Measurements from ENCODE around the gene ZBTB46.
"Not testable (repeated sequence)": the region's sequence is repeated elsewhere in the genome, so short reads cannot be mapped to it uniquely, and the experiment has no call there.

Gene ZBTB46

DNA sequence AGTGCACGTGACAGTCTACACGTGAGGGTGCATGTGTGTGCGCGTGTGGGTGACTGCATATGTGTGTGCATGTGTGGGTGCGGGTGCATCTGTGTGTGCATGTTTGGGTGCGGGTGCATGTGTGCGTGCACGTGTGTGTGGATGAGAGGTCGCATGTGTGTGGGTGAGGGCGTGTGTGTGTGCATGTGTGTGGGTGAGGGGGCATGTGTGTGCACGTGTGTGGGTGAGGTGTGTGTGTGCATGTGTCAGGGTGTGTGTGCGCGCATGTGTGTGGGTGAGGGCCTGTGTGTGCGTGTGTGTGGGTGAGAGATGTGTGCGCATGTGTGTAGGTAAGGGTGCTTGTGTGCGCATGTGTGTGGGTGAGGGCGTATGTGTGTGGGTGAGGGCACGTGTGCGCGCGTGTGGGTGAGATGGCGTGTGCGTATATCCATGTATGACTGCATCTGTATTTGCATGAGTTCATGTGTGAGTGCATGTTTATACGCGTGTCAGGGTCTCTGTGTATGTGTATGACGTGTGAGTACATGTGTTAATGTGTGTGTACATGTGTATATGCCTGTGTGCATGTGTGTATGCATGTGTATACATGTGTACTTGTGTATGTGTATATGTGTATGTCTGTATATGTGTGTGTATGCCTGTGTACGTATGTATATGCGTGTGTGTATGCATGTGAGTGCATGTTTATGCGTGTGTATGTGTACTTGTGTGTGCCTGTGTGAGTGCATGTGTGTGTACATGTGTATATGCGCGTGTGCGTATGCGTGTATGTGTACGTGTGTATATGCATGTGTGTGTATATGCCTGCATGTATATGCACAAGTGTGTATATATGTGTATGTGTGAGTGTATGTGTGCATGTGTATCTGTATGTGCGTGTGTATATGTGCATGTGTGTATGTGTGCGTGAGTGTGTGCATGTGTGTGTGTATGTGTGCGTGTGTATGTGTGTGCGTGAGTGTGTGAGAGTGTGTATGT lies 98.7 kb downstream of the ZBTB46 start:
- DNase-seq, result no peak

DNA sequence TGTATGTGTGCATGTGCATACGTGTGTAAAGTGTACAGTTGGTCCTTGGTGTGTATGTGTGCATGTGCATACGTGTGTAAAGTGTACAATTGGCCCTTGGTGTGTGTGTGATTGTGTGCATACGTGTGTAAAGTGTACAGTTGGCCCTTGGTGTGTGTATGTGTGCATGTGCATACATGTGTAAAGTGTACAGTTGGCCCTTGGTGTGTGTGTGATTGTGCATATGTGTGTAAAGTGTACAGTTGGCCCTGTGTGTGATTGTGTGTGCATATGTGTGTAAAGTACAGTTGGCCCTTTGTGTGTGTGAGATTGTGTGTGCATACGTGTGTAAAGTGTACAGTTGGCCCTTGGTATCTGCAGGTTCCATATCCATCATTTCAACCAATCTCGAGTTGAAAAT lies 99.7 kb downstream of the ZBTB46 start:
- DNase-seq, result no peak

DNA sequence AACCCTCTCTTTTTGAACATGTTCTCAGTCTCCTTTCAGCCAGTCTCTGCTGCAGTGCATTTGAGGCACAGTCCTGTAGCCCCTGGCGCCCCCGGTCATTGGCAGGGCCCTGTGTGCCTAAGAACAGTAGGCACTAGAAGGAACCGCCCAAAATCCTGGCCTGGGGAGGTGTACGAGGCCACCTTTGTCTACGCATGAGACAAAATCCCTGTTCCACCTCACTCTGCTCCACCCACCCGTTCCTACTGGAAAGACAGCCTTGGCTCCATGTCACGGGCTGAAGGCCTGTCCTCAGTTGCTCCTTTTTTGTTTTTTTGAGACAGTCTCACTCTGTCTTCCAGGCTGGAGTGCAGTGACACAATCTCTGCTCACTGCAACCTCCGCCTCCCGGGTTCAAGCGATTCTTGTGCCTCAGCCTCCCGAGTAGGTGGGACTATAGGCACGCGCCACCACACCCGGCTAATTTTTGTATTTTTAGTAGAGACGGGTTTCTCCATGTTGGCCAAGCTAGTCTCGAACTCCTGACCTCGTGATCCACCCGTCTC lies 100.8 kb downstream of the ZBTB46 start:
- DNase-seq, result not testable (repeated sequence)

DNA sequence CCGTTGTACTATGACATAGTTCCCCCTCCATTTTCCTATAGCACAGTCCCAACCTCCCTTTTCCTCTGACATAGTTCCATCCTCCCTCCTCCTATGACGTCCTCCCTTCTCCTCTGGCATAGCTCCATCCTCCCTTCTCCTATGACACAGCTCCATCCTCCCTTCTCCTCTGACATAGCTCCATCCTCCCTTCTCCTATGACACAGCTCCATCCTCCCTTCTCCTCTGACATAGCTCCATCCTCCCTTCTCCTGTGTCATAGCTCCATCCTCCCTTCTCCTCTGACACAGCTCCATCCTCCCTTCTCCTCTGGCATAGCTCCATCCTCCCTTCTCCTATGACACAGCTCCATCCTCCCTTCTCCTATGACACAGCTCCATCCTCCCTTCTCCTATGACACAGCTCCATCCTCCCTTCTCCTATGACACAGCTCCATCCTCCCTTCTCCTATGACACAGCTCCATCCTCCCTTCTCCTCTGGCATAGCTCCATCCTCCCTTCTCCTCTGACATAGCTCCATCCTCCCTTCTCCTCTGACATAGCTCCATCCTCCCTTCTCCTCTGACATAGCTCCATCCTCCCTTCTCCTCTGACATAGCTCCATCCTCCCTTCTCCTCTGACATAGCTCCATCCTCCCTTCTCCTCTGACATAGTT lies 108.0 kb downstream of the ZBTB46 start:
- not testable (repeated sequence) for DNase-seq

GRCh38 chr20:63718996-63719395 lies 112.1 kb downstream of the ZBTB46 start:
- DNase-seq, result no peak

- no peak for DNase-seq
These were observed 116.2 kb downstream of the ZBTB46 start for GRCh38 chr20:63714858-63715257.

- no peak for DNase-seq
These were observed 118.9 kb downstream of the ZBTB46 start for GRCh38 chr20:63712191-63712590.

DNA sequence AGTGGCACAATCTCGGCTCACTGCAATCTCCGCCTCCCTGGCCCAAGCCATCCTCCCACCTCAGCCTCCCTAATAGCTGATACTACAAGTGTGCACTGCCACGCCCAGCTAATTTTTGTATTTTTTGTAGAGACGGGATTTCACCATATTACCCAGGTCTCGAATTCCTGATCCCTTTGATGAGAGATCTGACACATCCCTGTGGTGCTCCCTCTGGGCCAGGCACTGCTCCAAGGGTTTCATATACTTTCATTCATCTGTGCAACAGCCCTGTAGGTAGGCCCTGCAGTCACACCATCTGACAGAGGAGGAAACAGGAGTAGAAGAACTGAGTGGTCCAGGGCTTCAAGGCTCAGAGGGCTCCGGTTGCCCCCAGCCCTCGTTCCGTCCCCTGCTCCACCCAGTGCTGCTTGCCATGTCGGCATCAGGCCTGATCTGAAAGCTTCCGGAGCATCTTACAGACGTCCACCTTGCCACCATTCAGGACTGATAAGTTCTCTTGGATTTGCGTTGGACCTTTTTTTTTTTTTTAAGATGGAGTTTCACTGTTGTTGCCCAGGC lies 119.9 kb downstream of the ZBTB46 start:
- no peak for DNase-seq

DNA sequence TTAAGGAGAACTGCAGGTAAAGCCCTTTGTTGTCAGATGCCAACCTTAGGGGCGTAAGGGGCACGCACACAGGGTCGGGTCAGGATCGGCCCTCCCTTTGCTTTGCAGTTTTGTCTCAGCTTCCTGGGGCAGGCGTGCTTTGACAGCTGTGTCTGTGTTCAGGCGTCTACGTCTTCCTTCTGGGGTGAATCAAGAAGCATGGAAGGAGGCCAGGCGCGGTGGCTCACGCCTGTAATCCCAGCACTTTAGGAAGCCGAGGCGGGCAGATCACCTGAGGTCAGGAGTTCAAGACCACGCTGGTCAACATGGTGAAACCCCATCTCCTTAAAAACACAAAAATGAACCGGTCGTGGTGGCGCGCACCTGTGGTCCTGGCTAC lies 121.9 kb downstream of the ZBTB46 start:
- DNase-seq, result no peak

- DNase-seq, result no peak
These were observed 122.5 kb downstream of the ZBTB46 start for GRCh38 chr20:63708301-63709148.

DNA sequence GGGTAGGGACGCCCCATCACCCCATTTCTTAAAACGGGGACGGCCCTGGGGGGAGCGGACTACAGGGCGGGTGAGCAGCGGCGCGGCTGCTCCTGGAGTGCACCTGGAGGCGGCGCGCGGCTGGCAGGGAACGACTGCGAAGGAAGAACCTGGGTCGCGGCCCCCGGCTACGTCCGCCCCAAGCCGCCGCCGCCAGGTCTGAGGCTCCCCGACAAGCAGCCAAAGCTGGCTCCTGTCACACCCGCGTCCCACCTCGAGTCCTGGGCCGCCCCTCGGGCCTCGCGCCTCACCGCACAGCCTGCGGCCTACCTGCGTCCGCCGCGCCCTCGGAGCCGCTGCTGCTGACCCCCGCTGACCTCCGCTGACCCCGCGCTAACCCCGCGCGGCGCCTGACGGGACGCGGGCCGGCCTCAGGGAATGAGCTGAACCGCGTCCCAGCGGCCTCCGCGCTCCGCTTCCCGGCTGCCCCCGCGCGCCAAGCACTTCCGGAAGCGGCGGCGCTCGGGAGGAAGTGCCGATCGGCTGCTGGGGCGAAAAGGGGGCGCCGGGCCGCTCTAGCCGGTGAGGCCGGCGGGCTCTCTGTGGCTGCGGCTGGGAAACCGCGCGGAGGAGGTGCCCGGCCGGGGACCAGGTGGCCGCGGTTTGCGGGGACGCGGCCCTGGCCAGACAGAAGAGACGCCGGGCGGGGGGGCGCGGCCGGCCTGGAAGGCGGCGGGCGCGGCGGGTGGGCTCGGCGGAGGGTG lies 123.3 kb downstream of the ZBTB46 start, which contains the start of the genes ARFRP1 and ZGPAT:
TSS of gene ARFRP1 (minus strand) at position 419 of the 743 bp plus-strand sequence. CDS start 885 bp downstream, outside the sequence.
TSS of gene ZGPAT (plus strand) at position 482 of the 743 bp plus-strand sequence. CDS start 542 bp downstream, outside the sequence.
- peak; percentile 87 for DNase-seq

DNA sequence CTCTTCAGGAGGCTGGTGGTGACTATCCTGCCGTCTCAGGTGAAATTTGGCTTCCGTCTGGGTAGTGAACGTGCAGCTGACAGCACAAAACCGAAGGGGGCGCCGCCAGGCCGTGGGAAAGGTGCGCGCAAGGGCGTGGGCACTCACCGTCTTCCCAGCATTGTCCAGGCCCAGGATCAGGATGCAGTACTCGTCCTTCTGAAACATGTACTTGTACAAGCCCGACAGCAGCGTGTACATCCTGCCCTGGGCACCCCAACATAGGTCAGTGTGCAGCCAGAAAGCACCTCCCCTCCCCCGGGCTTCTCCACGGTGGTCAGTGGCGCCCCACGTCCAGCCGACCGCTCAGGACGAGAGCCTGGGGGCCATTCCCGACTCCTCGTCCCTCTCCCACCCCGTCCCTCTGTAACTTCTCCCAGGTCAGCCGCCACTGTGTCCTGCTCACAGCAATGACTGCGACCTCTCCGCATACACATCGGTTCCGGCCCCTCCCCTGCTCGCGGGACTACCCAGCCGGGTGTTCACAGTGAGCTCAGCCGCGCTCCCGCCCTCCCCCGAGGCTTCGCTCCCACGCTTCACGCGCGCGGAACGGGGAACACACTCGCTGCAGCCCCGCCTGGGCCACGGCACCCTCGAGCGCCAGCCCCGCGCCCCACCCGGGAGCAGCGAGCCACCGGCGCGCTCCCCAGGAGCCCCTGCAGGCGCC lies 124.1 kb downstream of the ZBTB46 start:
- peak; percentile 49 for DNase-seq

GRCh38 chr20:63706027-63706695 lies 124.9 kb downstream of the ZBTB46 start:
- no peak for DNase-seq

- DNase-seq, result no peak
These were observed 125.6 kb downstream of the ZBTB46 start for GRCh38 chr20:63705232-63706026.

GRCh38 chr20:63704749-63705117 lies 126.3 kb downstream of the ZBTB46 start:
- no peak for DNase-seq

DNA sequence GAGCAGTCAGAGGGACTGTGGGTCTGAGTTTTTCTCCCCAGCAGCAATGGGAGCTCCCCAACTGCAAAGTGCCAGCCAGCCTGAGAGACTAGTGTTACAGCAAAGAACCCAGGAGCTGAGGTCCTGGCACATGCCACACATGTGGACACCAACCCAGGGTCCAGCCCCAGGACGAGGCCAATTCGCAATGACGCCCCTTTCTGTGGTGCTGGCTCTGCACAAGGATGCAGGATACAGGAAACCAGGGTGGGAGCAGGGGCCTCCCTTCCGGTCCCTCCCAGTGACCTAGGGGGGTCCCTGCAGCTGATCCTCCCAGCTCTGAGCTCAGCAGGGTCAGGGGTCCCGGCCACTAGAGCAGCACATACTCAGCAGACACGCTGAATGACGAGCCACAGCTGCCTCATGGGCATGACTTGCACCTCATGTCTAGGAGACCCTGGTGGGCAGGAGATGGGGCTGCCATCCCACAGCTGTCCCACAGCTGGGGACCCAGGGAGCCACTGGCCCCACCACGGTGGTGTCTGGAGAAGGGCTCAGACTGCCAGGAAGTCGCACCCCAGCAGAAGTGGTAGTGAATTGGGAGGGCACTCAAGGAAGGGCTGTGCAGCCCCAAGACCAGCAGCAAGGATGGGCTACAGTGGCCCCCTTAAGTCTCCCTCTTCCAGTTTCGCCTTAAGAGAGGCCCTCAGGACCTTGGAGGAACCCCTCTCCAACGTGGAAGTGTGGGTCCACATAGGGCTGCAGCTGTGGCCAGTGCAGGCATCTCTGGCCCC lies 126.9 kb downstream of the ZBTB46 start:
- DNase-seq, result no peak

DNA sequence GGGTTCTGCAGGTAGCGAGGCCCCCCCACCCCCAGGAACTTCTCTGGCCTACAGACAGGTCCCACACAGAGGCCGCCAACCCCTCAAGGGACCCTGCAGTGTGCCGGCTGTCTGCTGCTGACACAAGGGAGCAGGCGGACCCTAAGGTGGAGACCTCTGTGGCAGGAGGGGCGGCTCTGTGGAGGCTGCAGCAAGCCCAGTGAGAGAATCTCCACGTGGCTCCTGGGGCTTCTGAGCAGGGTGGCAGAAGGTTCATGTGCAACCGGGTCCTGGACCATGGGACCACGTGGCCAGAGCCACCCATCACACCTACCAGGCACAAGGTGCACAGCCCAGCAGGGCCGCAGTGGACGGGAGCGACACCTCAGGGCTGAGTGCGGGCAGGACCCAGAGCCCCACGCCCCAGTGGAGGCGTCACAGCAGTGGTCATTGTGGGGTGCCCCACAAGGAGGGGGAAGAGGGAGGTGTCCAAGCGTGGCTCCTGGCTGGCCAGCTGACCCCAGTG lies 127.5 kb downstream of the ZBTB46 start:
- DNase-seq, result no peak

DNA sequence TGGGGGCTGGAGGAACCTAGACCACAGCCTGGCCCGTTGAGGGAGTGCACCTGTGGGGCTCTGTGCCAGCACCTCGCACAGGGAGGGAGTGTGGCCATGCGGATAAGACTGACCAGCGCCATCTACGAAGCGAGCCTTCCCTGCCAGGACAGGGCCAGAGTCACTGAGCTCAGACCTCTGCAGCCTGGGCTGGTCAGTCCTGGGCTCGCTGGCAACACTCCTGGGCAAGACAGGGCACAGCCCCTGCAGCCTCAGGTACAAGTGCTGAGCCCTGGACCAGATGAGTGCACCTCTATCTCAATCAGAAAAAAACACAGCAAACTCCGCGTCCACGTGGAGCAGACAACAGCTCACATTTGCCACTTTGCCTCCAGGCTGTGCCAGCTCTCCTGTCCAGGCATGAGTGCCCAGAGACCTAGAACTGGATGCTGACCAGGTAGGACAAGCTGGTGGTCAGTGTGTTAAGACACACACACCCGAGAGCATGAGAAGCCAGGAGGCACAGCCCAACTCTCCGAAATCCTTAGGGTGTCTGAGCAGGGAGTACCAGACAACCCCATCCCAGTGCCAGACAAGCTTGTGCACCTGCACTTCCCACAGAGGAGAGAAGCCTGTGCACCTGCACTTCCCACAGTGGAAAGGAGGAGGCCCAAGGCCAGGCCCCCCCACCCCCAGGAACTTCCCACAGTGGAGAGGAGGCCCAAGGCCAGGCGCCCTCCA lies 128.2 kb downstream of the ZBTB46 start:
- DNase-seq, result no peak
